ENCODE data around the gene SIAE.
A peak's percentile ranks its signal among the peaks of the same experiment; 100 is the strongest.

The SIAE gene, protein sequence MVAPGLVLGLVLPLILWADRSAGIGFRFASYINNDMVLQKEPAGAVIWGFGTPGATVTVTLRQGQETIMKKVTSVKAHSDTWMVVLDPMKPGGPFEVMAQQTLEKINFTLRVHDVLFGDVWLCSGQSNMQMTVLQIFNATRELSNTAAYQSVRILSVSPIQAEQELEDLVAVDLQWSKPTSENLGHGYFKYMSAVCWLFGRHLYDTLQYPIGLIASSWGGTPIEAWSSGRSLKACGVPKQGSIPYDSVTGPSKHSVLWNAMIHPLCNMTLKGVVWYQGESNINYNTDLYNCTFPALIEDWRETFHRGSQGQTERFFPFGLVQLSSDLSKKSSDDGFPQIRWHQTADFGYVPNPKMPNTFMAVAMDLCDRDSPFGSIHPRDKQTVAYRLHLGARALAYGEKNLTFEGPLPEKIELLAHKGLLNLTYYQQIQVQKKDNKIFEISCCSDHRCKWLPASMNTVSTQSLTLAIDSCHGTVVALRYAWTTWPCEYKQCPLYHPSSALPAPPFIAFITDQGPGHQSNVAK

GRCh38 chr11:124673333-124674167 is at the start of gene SIAE, which contains the start of gene SPA17:
SIAE (minus strand) TSS chr11:124673739; CDS start chr11:124673708, 31 bp downstream.
SPA17 (plus strand) TSS chr11:124673904; CDS start chr11:124675265, 1,361 bp downstream.
- peaks cover 0 to 44% (median 23%) of the 10 kb centered on the region in 4 donors for H3K4me1 ChIP-seq
- H3K36me3 ChIP-seq: no peaks in the 10 kb centered on the region
- TF ChIP-seq, protein P1, sequence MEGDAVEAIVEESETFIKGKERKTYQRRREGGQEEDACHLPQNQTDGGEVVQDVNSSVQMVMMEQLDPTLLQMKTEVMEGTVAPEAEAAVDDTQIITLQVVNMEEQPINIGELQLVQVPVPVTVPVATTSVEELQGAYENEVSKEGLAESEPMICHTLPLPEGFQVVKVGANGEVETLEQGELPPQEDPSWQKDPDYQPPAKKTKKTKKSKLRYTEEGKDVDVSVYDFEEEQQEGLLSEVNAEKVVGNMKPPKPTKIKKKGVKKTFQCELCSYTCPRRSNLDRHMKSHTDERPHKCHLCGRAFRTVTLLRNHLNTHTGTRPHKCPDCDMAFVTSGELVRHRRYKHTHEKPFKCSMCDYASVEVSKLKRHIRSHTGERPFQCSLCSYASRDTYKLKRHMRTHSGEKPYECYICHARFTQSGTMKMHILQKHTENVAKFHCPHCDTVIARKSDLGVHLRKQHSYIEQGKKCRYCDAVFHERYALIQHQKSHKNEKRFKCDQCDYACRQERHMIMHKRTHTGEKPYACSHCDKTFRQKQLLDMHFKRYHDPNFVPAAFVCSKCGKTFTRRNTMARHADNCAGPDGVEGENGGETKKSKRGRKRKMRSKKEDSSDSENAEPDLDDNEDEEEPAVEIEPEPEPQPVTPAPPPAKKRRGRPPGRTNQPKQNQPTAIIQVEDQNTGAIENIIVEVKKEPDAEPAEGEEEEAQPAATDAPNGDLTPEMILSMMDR (IDR thresholded peaks at IDR 0.05): no peak
- H3K27ac ChIP-seq: peak within 1 kb of the TSS; percentile 93
- no peaks in the 10 kb centered on the region for H3K9me3 ChIP-seq
- no peaks in the 10 kb centered on the region for H3K27me3 ChIP-seq
- DNase-seq: peak; percentile 93 to 97
- peak within 1 kb of the TSS; percentile 78 to 90 for H3K4me3 ChIP-seq
- intact Hi-C loops (cut with DNase I; ENCODE audit: low total_unique reads): no loop called here

DNA sequence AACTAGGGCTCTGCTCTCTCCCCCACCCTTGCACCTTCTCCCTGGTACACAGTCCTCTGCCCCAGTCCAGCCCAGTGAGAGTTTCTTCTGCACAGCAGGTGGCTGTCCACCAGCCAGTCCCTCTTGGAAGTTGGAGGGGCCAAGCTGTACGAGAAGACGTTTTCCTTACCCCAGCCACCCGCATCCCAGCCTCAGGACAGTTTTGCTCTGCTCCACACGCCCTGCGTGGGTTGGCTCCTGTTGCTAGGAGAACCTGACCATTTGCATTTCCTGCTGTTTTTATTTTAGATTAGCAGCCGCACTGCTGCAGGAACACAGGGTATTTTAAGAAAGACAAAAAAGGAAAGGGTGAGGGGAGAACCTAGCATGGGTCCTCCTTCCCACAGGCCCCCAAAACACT is 48.6 kb upstream of the SIAE start:
- intact Hi-C loops (cut with DNase I; ENCODE audit: low total_unique reads): no loop called here
- TF ChIP-seq, protein P1 (IDR thresholded peaks at IDR 0.05): no peak
- Histone ChIP-seq H3K4me3 (no peak overlapping the region), H3K4me1 (peaks cover 5 to 39% (median 28%) of the 10 kb centered on the region in 4 donors), H3K27ac (no peak overlapping the region), H3K9me3 (no peaks in the 10 kb centered on the region), H3K36me3 (no peaks in the 10 kb centered on the region), H3K27me3 (no peaks in the 10 kb centered on the region)
- DNase-seq: no peak

GRCh38 chr11:124719534-124719933 is 46.0 kb upstream of the SIAE start:
- no peak overlapping the region for H3K4me3 ChIP-seq
- no peaks in the 10 kb centered on the region for H3K27me3 ChIP-seq

DNA sequence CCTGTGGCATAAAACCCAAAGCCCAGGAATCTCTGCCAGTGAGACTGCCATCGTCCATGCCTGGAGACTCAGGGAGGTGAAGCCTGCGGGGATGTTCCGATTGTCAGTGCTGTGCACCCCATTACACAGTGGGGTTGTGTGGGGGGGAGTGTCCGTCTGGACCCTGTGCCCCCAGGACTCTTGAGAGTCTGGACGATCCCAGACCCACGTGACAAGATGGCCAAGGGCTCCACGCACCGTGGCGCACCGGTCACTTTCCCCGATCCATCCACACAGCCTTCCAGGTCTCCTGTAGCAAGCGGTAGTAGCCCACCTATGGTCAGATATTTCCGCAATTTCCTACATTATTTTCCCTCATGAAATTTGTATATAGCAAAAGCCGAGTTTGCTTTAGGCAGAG is 45.3 kb upstream of the SIAE start:
- H3K4me1 ChIP-seq: peaks cover 0 to 24% (median 11%) of the 10 kb centered on the region in 4 donors
- no peaks in the 10 kb centered on the region for H3K36me3 ChIP-seq
- DNase-seq: no peak
- TF ChIP-seq, protein P1 (IDR thresholded peaks at IDR 0.05): no peak
- no peaks in the 10 kb centered on the region for H3K27me3 ChIP-seq
- no peaks in the 10 kb centered on the region for H3K9me3 ChIP-seq
- peak overlapping the region in 1 of 2 donors; percentile 74 for H3K27ac ChIP-seq
- intact Hi-C loops (cut with DNase I; ENCODE audit: low total_unique reads): no loop called here
- H3K4me3 ChIP-seq: peak overlapping the region in 1 of 2 donors; percentile 62

More at GRCh38 chr11:124719534-124719933, 46.0 kb upstream of the SIAE start:
- intact Hi-C loops (cut with DNase I; ENCODE audit: low total_unique reads): no loop called here
- Histone ChIP-seq H3K4me1 (peaks cover 0 to 25% (median 11%) of the 10 kb centered on the region in 4 donors), H3K9me3 (no peaks in the 10 kb centered on the region), H3K27ac (no peak overlapping the region), H3K36me3 (no peaks in the 10 kb centered on the region)
- TF ChIP-seq, protein P1 (IDR thresholded peaks at IDR 0.05): no peak
- no peak for DNase-seq

DNA sequence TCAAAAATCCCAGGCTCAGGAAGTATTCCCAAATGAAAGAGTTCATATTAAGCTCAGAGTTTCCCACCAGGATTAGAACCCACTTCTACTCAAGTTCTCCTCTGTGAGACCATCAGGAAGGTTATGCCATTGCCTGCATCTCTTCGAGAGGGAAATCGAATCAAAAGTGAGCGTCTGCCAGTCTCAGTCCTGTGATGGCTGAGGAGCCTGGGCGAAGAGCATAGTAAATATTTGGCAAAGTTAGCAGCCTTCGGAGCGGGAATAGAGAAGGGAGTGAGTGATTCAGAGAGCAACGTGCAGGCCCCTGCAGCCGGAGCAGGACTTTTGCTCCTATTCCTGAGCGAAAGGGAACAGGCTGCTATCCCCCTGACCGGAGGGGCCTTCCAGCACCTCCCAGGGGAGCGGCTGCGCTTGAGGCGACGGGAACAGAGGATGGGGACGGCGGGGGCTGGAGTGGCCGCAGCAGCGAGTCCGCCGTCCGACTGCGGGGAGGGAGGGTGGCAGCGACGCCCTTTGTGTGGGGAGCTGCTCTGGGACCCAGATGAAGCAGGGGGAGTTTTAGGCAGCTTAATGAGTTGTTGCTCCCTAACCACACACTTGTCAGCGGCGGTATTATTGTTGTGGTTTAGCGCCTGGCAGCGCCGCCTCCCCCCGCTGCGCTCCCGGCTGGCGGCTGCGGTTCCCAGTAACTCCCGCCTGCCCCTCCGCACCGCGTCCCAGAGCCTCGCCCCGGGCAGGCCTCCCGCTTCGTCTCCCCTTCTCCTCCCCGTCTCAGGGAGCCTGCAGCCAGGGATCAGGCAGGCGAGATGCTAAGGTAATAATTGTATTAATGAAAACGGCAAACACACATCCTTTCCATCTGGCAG is 44.5 kb upstream of the SIAE start:
- DNase-seq: peak in 1 of 2 donors; percentile 77
- no peaks in the 10 kb centered on the region for H3K9me3 ChIP-seq
- intact Hi-C loops (cut with DNase I; ENCODE audit: low total_unique reads): no loop called here
- H3K36me3 ChIP-seq: no peaks in the 10 kb centered on the region
- H3K27ac ChIP-seq: peak overlapping the region; percentile 74 to 81
- TF ChIP-seq, protein P1 (IDR thresholded peaks at IDR 0.05): no peak
- peak overlapping the region; percentile 47 to 62 for H3K4me3 ChIP-seq
- H3K27me3 ChIP-seq: no peaks in the 10 kb centered on the region
- H3K4me1 ChIP-seq: peaks cover 0 to 24% (median 11%) of the 10 kb centered on the region in 4 donors
